Kidney (tissue), 14 donors: ENCODE data around the gene FRMD4A. TPM values are rescaled to one million over a fixed set of nuclear protein-coding genes. Genes with fewer than 3 reads are reported as not detected.

Experiments used
- DNase-seq, 5 donors: peaks; one replicate each; pipeline ENCODE4 v3.0.0-alpha.2; 2013 to 2020
- FAIRE-seq: peaks from 2 replicates; lab custom pipeline; 2012; peaks lifted over from hg19 to GRCh38; lab: Jason Lieb, UNC
- H3K27ac ChIP-seq, 2 donors: one replicate each; pipeline ENCODE4 v1.7.0; 2013; ENCODE audit warnings: low read depth in 2 of 2, low read length in 2 of 2, inconsistent platforms in 1 of 2
- H3K27me3 ChIP-seq: one replicate; pipeline ENCODE4 v1.7.1; 2013; ENCODE audit warnings: low read length, inconsistent platforms; ENCODE audit not compliant: control insufficient read depth, insufficient read depth
- H3K36me3 ChIP-seq, 3 donors: one replicate each; pipeline versions ENCODE4 v1.7.0 to v1.7.1; 2013; ENCODE audit warnings: low read length in 3 of 3, control low read depth in 1 of 3, inconsistent platforms in 1 of 3; ENCODE audit not compliant: insufficient read depth in 3 of 3, control insufficient read depth in 2 of 3
- H3K4me1 ChIP-seq, 3 donors: one replicate each; pipeline versions ENCODE4 v1.7.0 to v1.7.1; 2013; ENCODE audit warnings: low read length in 3 of 3, inconsistent platforms in 1 of 3, low read depth in 1 of 3; ENCODE audit not compliant: control insufficient read depth in 2 of 3, insufficient read depth in 2 of 3
- H3K4me3 ChIP-seq, 3 donors: one replicate each; pipeline versions ENCODE4 v1.7.0 to v1.8.1; 2013; ENCODE audit warnings: low read length in 3 of 3, control low read depth in 1 of 3, inconsistent platforms in 1 of 3
- H3K9ac ChIP-seq, 3 donors: one replicate each; pipeline versions ENCODE4 v1.7.0 to v1.7.1; 2013; ENCODE audit warnings: low read length in 3 of 3, control low read depth in 1 of 3, inconsistent platforms in 1 of 3
- H3K9me3 ChIP-seq, 3 donors: one replicate each; pipeline versions ENCODE4 v1.7.0 to v1.7.1; 2013; ENCODE audit warnings: low read length in 3 of 3, control low read depth in 1 of 3, inconsistent platforms in 1 of 3; ENCODE audit not compliant: control insufficient read depth in 2 of 3, insufficient read depth in 1 of 3
- CTCF ChIP-seq: IDR thresholded peaks from 3 replicates; pipeline ENCODE4 v1.5.1; 2012; ENCODE audit warnings: mild to moderate bottlenecking, moderate library complexity, borderline replicate concordance; ENCODE audit not compliant: insufficient read depth; ENCODE audit errors: extremely low read depth
- intact Hi-C: fragments of 100-400 bp; cut with DNase I; formaldehyde crosslinking; loops from one replicate; pipeline ENCODE4 v1.11.1; 2022
- polyA plus RNA-seq: library from polyadenylated mRNA; stranded (reverse); fragments of 350-450 nt; fragmentation: Illumina TruSeq; extraction: RNeasy Lipid Tissue Mini Kit (QIAGEN cat#74804); gene quantifications from one replicate; pipeline ENCODE4 v1.2.3, GENCODE V29; 2014; ENCODE audit warnings: low read depth, low replicate concordance; ENCODE audit not compliant: insufficient read depth
- total RNA-seq: library from RNA; stranded (reverse); fragmentation: NEBNext Ultra II Directional; extraction: Animal tissue kit (Norgen Biotek cat#: 25700); gene quantifications from one replicate; pipeline ENCODE4 v1.2.1, GENCODE V29; 2021
- donor health status: control.
- donor health status: control.
- donor health status: control.
- donor health status: control.
- donor health status: control.
- donor health status: DM: yes; HTN: yes; CAD: no.
- donor health status: Normal renal cell carcinoma (clear cell type).

The FRMD4A gene
- total and polyA plus RNA-seq, 2 donors from 2014 or later, result 16.0 to 68.2 TPM

GRCh38 chr10:13942035-13942434 is 388.7 kb downstream of the FRMD4A start:
- H3K9ac ChIP-seq, result no peak overlapping the region
- no peaks in the 10 kb centered on the region for H3K27me3 ChIP-seq
- no peak overlapping the region for H3K27ac ChIP-seq
- DNase-seq (no peak), FAIRE-seq (no peak)
- peaks cover 6 to 13% (median 11%) of the 10 kb centered on the region in 3 donors for H3K4me1 ChIP-seq
- intact Hi-C loops, result no loop called here
- no peak for TF ChIP-seq CTCF
- no peaks in the 10 kb centered on the region for H3K36me3 ChIP-seq
- no peaks in the 10 kb centered on the region for H3K9me3 ChIP-seq
- H3K4me3 ChIP-seq, result no peak overlapping the region

- H3K4me1 ChIP-seq, result peaks cover 0 to 6% (median 2%) of the 10 kb centered on the region in 3 donors
- no peak overlapping the region for H3K9ac ChIP-seq
- FAIRE-seq (peak; percentile 58), DNase-seq (peak in 1 of 5 donors; percentile 46)
- H3K9me3 ChIP-seq, result no peaks in the 10 kb centered on the region
- no peaks in the 10 kb centered on the region for H3K36me3 ChIP-seq
- no peak for TF ChIP-seq CTCF
- no peak overlapping the region for H3K4me3 ChIP-seq
- no peaks in the 10 kb centered on the region for H3K27me3 ChIP-seq
- intact Hi-C loops, result no loop called here
- peak overlapping the region in 1 of 2 donors; percentile 5 for H3K27ac ChIP-seq
Observed at GRCh38 chr10:13939391-13939790, 391.3 kb downstream of the FRMD4A start.

GRCh38 chr10:13938950-13939349 is 391.8 kb downstream of the FRMD4A start:
- peaks cover 0 to 6% (median 2%) of the 10 kb centered on the region in 3 donors for H3K4me1 ChIP-seq
- FAIRE-seq, result no peak
- H3K4me3 ChIP-seq, result no peak overlapping the region
- H3K36me3 ChIP-seq, result no peaks in the 10 kb centered on the region
- H3K9ac ChIP-seq, result no peak overlapping the region
- no peaks in the 10 kb centered on the region for H3K9me3 ChIP-seq
- no peak for TF ChIP-seq CTCF
- H3K27me3 ChIP-seq, result no peaks in the 10 kb centered on the region
- intact Hi-C loops, result no loop called here
- DNase-seq, result no peak
- peak overlapping the region in 1 of 2 donors; percentile 7 for H3K27ac ChIP-seq

DNA sequence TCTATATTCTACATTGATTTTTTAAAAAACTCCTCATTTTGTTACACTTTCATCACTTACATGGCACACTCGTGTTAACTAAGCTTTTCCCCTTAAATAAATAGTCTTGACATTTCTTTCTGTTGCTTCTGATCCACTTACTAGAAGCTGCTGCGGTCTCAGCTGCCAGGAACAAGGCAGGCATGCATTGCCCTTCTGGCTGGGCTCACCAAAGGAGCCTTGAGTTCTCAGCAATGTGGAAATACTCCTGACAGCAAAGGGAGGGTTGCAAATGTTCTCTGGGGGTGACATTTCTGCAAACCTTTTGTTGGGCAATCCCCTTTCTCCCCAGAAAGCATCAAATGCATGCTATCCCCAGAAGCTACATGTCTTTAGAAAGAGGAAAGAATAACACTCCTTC is 393.9 kb downstream of the FRMD4A start:
- H3K36me3 ChIP-seq, result no peaks in the 10 kb centered on the region
- no peak overlapping the region for H3K27ac ChIP-seq
- FAIRE-seq, result no peak
- DNase-seq, result no peak
- no peak overlapping the region for H3K4me3 ChIP-seq
- intact Hi-C loops, result no loop called here
- TF ChIP-seq CTCF, result no peak
- peaks cover 0 to 6% (median 2%) of the 10 kb centered on the region in 3 donors for H3K4me1 ChIP-seq
- H3K9me3 ChIP-seq, result no peaks in the 10 kb centered on the region
- H3K27me3 ChIP-seq, result no peaks in the 10 kb centered on the region
- no peak overlapping the region for H3K9ac ChIP-seq
